GM12865 (cell line): Measurements from ENCODE around the gene PROK2.

Experiments used
- DNase-seq: peaks from one replicate; pipeline ENCODE4 v3.0.0; 2010; ENCODE audit warnings: low read depth
- H3K4me3 ChIP-seq: 2 replicates; pipeline ENCODE4 v1.5.1; 2011; ENCODE audit warnings: mild to moderate bottlenecking, low read depth, low read length, control low read depth
- TF ChIP-seq, protein P1 (sequence below): IDR thresholded peaks from 2 replicates; pipeline ENCODE4 v1.5.1; 2011; ENCODE audit warnings: low read length, control low read depth, low read depth, inconsistent platforms; ENCODE audit not compliant: insufficient read depth; ENCODE audit errors: missing control alignments

Gene PROK2

GRCh38 chr3:71771884-71772283 lies 13.1 kb downstream of the PROK2 start:
- no peak for DNase-seq
- TF ChIP-seq, protein P1, sequence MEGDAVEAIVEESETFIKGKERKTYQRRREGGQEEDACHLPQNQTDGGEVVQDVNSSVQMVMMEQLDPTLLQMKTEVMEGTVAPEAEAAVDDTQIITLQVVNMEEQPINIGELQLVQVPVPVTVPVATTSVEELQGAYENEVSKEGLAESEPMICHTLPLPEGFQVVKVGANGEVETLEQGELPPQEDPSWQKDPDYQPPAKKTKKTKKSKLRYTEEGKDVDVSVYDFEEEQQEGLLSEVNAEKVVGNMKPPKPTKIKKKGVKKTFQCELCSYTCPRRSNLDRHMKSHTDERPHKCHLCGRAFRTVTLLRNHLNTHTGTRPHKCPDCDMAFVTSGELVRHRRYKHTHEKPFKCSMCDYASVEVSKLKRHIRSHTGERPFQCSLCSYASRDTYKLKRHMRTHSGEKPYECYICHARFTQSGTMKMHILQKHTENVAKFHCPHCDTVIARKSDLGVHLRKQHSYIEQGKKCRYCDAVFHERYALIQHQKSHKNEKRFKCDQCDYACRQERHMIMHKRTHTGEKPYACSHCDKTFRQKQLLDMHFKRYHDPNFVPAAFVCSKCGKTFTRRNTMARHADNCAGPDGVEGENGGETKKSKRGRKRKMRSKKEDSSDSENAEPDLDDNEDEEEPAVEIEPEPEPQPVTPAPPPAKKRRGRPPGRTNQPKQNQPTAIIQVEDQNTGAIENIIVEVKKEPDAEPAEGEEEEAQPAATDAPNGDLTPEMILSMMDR = no peak
- H3K4me3 ChIP-seq = no peak overlapping the region

GRCh38 chr3:71771126-71771525 lies 13.8 kb downstream of the PROK2 start:
- TF ChIP-seq, protein P1 = no peak
- no peak for DNase-seq
- H3K4me3 ChIP-seq = no peak overlapping the region

DNA sequence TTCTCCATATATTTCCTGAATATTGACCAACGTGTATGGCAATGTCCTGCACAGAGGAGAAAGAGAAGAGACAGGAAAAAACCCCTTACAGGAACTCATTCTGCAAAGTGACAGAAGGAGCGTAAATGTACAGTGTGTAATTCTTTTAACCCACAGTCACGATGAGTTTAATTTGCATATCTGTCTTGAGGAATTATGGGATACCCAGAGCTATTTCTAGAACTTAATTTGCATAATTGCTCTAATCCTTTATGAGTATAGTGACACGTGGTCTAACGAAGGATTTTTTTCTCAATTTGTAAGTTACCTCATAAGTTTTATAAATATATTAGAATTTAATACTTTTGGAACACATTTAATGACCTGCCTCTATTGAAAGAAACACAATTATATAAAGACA lies 21.5 kb downstream of the PROK2 start:
- H3K4me3 ChIP-seq = no peak overlapping the region
- no peak for DNase-seq
- TF ChIP-seq, protein P1 = no peak

GRCh38 chr3:71760140-71760539 lies 24.8 kb downstream of the PROK2 start:
- H3K4me3 ChIP-seq = no peak overlapping the region
- DNase-seq = no peak
- TF ChIP-seq, protein P1 = no peak

GRCh38 chr3:71759401-71759800 lies 25.5 kb downstream of the PROK2 start:
- TF ChIP-seq, protein P1 = no peak
- no peak overlapping the region for H3K4me3 ChIP-seq
- DNase-seq = no peak

DNA sequence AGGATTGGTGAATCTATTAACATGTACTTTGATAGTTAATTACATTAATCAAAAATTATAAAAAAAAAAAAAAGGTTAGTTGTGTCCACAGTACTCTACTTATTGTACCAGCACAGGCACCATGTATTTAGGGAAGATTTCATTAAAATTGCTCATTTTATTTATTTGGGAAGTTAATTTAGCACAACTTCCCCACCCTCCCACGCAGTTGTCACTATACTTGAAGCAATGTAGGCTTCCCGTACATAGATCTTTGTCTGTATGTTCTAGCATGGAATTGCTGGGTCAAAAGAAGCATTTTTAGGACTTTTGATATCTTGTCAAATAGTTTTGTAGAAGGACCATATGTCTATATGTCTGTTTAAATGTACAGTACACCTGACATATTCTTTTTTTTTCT lies 26.9 kb downstream of the PROK2 start:
- TF ChIP-seq, protein P1 = no peak
- no peak for DNase-seq
- H3K4me3 ChIP-seq = no peak overlapping the region

GRCh38 chr3:71754610-71755253 lies 30.2 kb downstream of the PROK2 start:
- no peak for DNase-seq
- TF ChIP-seq, protein P1 = no peak
- H3K4me3 ChIP-seq = no peak overlapping the region
